Measurements from ENCODE around the gene CYP26C1.
A peak's percentile ranks its signal among the peaks of the same experiment; 100 is the strongest.

CYP26C1 gene

GRCh38 chr10:93063144-93063976 is 2.8 kb downstream of the CYP26C1 start:
- peak overlapping the region; percentile 31 for H3K4me3 ChIP-seq (ENCODE audit: low read depth, low read length)
- DNase-seq (ENCODE audit: low read depth): no peak

DNA sequence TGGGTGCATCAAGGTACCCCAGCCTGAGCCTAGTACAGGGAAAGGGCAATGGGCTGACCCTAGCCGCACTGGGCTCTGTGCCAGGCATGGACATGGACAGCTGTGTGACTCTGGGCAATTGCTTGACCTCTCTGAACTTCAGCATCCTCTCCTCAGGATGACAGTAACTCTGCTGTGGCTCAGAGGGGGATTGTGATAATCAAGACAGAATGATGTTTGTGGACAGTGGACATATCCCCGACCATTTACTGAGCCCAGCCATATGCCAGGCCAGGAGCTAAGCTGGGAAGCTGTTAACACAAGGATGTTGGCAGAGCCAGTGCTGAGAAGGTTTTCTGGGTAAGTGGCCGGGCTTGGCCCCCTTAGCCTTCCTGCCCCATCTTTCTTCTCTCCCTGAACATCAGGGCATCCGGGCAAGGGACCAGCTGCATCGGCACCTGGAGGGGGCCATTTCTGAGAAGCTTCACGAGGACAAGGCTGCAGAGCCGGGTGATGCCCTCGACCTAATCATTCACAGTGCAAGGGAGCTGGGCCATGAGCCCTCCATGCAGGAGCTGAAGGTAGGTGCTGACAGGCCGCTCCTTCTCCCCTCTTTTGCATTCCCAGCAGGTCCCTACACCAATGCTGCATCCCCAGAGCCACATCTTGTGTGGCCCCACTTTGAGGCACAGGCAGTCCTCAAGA is 3.5 kb downstream of the CYP26C1 start:
- H3K4me3 ChIP-seq (ENCODE audit: low read depth, low read length): no peak overlapping the region
- no peak for DNase-seq (ENCODE audit: low read depth)

- DNase-seq (ENCODE audit: low read depth): no peak
- no peak overlapping the region for H3K4me3 ChIP-seq (ENCODE audit: low read depth, low read length)
These were observed 4.5 kb downstream of the CYP26C1 start for GRCh38 chr10:93064874-93065660.

DNA sequence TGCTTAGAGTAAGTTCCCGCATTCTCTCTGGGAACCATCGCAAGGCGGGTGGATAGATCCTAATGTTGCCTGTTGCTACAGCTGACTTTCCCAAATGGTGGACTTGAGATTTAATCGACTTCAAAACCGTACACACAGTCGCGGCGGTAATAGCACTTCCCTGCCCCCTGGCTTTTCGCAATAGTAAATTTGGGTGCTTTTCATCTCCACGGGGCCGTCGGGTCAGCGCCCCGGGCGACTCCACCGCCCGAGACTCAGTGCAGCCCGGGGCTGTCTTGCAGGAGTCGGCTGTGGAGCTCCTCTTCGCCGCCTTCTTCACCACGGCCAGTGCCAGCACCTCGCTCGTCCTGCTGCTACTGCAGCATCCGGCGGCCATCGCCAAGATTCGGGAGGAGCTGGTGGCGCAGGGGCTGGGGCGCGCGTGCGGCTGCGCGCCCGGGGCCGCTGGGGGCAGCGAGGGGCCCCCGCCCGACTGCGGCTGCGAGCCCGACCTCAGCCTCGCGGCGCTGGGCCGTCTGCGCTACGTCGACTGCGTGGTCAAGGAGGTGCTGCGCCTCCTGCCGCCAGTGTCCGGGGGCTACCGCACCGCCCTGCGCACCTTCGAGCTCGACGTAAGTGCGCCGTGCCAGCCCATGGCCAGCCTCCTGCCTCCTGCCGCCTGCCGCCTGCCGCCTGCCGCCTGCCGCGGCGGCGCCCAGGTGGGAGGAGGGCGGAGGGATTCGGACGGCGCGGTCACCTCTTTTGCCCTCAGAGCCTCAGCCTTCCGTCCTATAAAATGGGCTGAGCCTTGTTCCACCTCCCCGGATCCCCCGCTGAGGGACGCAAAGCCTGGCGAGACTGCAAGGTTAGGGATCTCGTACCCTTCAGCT is 5.3 kb downstream of the CYP26C1 start:
- H3K4me3 ChIP-seq (ENCODE audit: low read depth, low read length): peak overlapping the region; percentile 15
- DNase-seq (ENCODE audit: low read depth): no peak

- DNase-seq (ENCODE audit: low read depth): no peak
- H3K4me3 ChIP-seq (ENCODE audit: low read depth, low read length): no peak overlapping the region
These were observed 5.9 kb downstream of the CYP26C1 start for GRCh38 chr10:93066544-93066913.

GRCh38 chr10:93067443-93068365 is 7.1 kb downstream of the CYP26C1 start:
- no peak overlapping the region for H3K4me3 ChIP-seq (ENCODE audit: low read depth, low read length)
- DNase-seq (ENCODE audit: low read depth): no peak

GRCh38 chr10:93068411-93069244 is 8.0 kb downstream of the CYP26C1 start:
- peak overlapping the region; percentile 21 for H3K4me3 ChIP-seq (ENCODE audit: low read depth, low read length)
- DNase-seq (ENCODE audit: low read depth): no peak

- no peak overlapping the region for H3K4me3 ChIP-seq (ENCODE audit: low read depth, low read length)
- no peak for DNase-seq (ENCODE audit: low read depth)
These were observed 8.6 kb downstream of the CYP26C1 start for GRCh38 chr10:93069245-93069561.

DNA sequence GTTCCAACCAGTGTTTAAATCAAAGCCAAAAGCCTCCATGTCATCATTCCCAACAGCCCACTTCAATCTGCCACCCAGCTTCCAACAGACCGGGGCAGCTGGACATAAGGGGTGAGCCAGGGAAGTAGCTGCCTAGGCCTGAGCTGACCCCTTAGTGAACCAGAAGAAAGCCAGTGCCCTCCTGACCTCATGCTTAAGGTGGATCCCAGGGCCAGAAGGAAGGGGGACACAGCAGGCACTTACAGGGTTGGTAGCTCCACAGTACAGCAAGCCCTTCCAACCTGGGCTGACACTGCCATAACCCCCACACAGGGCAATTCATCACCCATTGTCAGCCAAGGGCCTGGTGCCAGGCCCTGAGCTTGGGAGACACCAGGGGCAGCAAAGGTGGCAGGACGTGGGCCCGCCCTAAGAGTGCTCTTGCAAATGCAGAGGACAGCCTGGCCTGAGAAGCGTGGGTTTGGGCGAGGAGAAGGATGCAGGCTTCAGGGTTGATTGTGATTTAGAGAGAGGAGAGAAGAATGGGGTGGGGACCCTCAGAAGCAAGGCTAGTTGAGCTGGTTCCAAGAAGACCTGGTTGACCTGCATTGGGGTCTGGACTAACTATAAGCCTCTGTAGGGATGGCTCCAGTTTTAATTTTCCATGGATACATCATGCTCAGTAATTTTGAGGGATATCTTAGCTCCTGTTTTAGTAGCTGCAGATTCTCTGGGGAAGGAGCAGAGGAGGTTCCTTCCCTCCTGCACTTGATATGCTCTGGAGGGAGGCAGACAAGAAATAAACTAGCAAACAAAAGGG is 10.0 kb downstream of the CYP26C1 start:
- no peak for DNase-seq (ENCODE audit: low read depth)

GRCh38 chr10:93071177-93071472 is 10.5 kb downstream of the CYP26C1 start:
- DNase-seq (ENCODE audit: low read depth): no peak

More for the DNA sequence above, 10.0 kb downstream of the CYP26C1 start:
- no peak overlapping the region for H3K4me3 ChIP-seq (ENCODE audit: low read depth, low read length)

DNA sequence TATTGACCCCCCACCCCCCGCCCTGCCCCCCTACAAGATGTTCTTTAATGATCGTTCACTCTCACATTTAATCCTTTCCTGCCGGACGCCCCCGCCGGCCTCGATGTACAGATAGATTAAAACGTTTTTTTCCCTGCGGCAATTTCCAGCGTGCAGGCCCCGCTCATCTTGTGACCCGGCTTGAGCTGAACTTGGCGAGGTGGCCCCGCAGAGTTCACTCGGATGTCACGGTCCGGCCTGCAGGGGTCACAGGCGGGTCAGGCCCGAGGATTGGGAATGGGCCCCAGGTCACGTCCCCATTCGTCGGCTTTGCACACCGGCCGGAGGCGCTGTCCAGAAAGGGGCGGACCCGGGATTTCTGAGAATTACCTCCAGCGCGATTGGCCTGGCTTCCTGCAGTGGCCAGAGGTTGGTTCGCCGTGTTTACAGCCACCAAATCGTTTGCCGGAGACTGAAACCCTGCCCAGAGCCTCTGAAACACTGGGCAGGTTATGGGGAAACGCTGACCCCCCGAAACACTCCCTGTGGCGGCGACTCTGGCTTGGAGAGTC is 11.2 kb downstream of the CYP26C1 start:
- peak overlapping the region; percentile 7 for H3K4me3 ChIP-seq (ENCODE audit: low read depth, low read length)

More at GRCh38 chr10:93071177-93071472, 10.5 kb downstream of the CYP26C1 start:
- no peak overlapping the region for H3K4me3 ChIP-seq (ENCODE audit: low read depth, low read length)

DNA sequence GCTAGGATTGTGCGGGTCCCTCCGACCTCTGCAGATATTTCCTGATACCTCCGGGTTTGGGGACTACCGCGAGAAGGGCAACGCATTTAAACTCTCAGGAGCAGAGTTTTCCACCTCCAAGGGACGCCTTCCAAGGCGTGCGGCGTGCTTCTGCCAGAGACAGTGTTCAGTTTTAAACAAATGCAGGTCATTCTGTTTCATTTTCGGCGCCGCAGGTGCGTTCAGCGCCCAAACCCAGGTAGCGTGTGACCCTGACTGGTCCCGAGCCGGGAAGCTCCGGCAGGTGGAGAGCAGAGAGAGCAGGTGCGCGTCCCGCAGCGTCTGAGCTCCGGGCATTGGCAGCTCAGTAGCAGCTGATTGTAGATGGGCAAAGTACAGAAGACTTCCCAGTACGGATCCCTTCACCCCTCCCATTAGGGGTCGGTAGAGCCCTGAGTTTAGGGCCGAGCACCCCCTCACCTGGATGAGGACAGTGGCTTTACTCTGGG is 11.7 kb downstream of the CYP26C1 start:
- DNase-seq (ENCODE audit: low read depth): no peak
- peak overlapping the region; percentile 7 for H3K4me3 ChIP-seq (ENCODE audit: low read depth, low read length)

More for the DNA sequence above, 11.2 kb downstream of the CYP26C1 start:
- no peak for DNase-seq (ENCODE audit: low read depth)

- no peak for DNase-seq (ENCODE audit: low read depth)
- H3K4me3 ChIP-seq (ENCODE audit: low read depth, low read length): peak overlapping the region; percentile 21
These were observed 12.3 kb downstream of the CYP26C1 start for GRCh38 chr10:93072713-93073538.

DNA sequence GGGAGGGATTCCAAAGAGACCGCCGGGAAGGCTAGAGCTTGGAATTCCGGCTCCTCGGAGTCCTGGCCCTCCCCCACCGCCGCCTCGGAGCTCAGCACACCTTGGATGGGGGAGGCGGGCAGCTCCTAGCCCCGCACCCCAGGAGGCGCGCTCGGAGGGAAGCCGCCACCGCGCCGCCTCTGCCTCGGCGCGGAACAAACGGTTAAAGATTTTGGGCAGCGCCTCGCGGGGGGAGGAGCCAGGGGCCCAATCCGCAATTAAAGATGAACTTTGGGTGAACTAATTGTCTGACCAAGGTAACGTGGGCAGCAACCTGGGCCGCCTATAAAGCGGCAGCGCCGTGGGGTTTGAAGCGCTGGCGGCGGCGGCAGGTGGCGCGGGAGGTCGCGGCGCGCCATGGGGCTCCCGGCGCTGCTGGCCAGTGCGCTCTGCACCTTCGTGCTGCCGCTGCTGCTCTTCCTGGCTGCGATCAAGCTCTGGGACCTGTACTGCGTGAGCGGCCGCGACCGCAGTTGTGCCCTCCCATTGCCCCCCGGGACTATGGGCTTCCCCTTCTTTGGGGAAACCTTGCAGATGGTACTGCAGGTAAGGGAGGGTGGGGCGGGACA is 13.0 kb downstream of the CYP26C1 start, which contains the start of gene CYP26A1:
Gene CYP26A1 (plus strand): TSS at position 355 of the 608 bp plus-strand sequence. CDS start 42 bp downstream, at position 397.
- H3K4me3 ChIP-seq (ENCODE audit: low read depth, low read length): peak within 1 kb of the TSS; percentile 21

DNA sequence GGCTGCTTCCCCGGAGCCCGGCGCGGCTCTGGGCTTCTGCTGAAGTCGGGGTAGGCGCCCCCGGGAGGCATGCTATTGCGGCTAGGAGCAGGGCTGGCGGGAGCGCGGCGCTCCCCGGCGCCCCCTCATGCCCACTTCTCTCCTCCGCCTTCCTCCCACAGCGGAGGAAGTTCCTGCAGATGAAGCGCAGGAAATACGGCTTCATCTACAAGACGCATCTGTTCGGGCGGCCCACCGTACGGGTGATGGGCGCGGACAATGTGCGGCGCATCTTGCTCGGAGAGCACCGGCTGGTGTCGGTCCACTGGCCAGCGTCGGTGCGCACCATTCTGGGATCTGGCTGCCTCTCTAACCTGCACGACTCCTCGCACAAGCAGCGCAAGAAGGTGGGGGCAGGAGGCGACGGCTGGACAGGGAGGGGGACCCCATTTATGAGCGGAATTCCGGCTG is 13.6 kb downstream of the CYP26C1 start:
- no peak for DNase-seq (ENCODE audit: low read depth)
- H3K4me3 ChIP-seq (ENCODE audit: low read depth, low read length): no peak overlapping the region

More for the DNA sequence above, 13.0 kb downstream of the CYP26C1 start, which contains the start of gene CYP26A1:
- no peak for DNase-seq (ENCODE audit: low read depth)
